Retinal pigment epithelial cell (primary cell): ENCODE data around the gene PYDC1.

ENCODE experiments used
- DNase-seq: peaks from one replicate; pipeline ENCODE4 v3.0.0-alpha.2; 2010; ENCODE audit warnings: low read depth
- H3K4me3 ChIP-seq: 2 replicates; pipeline ENCODE4 v1.5.1; 2011; ENCODE audit warnings: mild to moderate bottlenecking, low read length, control low read depth, moderate library complexity
- CTCF ChIP-seq: conservative IDR thresholded peaks from 2 replicates; pipeline ENCODE4 v1.5.1; 2011; ENCODE audit warnings: low read depth, low read length, control low read depth, inconsistent platforms

The PYDC1 gene

GRCh38 chr16:31216422-31217135, at the start of gene PYDC1:
Gene PYDC1, minus strand, starts transcription at chr16:31217135. Its CDS starts 107 bp downstream, at chr16:31217028.
- no peak for DNase-seq
- TF ChIP-seq CTCF: no peak
- H3K4me3 ChIP-seq: no peak within 1 kb of the TSS

- TF ChIP-seq CTCF: no peak
- H3K4me3 ChIP-seq: no peak overlapping the region
- DNase-seq: no peak
Observed at GRCh38 chr16:31265329-31266245, 48.7 kb upstream of the PYDC1 start.

GRCh38 chr16:31262084-31262483, 45.1 kb upstream of the PYDC1 start:
- no peak for DNase-seq
- TF ChIP-seq CTCF: no peak
- no peak overlapping the region for H3K4me3 ChIP-seq

- TF ChIP-seq CTCF: no peak
- H3K4me3 ChIP-seq: no peak overlapping the region
- DNase-seq: no peak
Observed at GRCh38 chr16:31260136-31260931, 43.4 kb upstream of the PYDC1 start.

GRCh38 chr16:31258366-31258765, 41.4 kb upstream of the PYDC1 start:
- H3K4me3 ChIP-seq: no peak overlapping the region
- no peak for DNase-seq
- TF ChIP-seq CTCF: no peak

- no peak for TF ChIP-seq CTCF
- DNase-seq: no peak
- H3K4me3 ChIP-seq: no peak overlapping the region
Observed at GRCh38 chr16:31256466-31256865, 39.5 kb upstream of the PYDC1 start.
